HepG2 (cell line): ENCODE results near the gene FGGY. TPM values are rescaled to one million over a fixed set of nuclear protein-coding genes. Genes with fewer than 3 reads are reported as not detected.

Source experiments
- EP300 ChIP-seq, 3 experiments: sonication (generic) in 1 of 3; formaldehyde crosslinking in 1 of 3; IDR thresholded peaks; 2 replicates each; pipeline versions ENCODE4 v1.5.1 to v1.6.1; 2011 to 2020; ENCODE audit warnings: low read depth in 2 of 3, low read length in 2 of 3, borderline replicate concordance in 1 of 3, improper control_type of control experiment in 1 of 3, mild to moderate bottlenecking in 1 of 3, missing genetic modification reagents in 1 of 3, moderate library complexity in 1 of 3
- FOXK1 ChIP-seq: sonication (generic); formaldehyde crosslinking; IDR thresholded peaks from 2 replicates; pipeline ENCODE4 v1.4.0; 2020; ENCODE audit warnings: low read depth, missing genetic modification reagents, borderline replicate concordance
- NFIC ChIP-seq: IDR thresholded peaks from 2 replicates; pipeline ENCODE4 v1.6.1; 2012; ENCODE audit warnings: mild to moderate bottlenecking, low read length, inconsistent platforms
- TOE1 ChIP-seq: sonication (generic); formaldehyde crosslinking; IDR thresholded peaks from 2 replicates; pipeline ENCODE4 v1.4.0; 2020; ENCODE audit warnings: mild to moderate bottlenecking, missing genetic modification reagents
- TRIM24 ChIP-seq: sonication (generic); formaldehyde crosslinking; IDR thresholded peaks from 2 replicates; pipeline ENCODE4 v1.8.0; 2022; ENCODE audit warnings: mild to moderate bottlenecking, missing genetic modification reagents
- ZFP62 ChIP-seq: sonication (generic); formaldehyde crosslinking; IDR thresholded peaks from 2 replicates; pipeline ENCODE4 v1.4.0; 2020; ENCODE audit warnings: missing genetic modification reagents
- ZNF232 ChIP-seq: sonication (generic); formaldehyde crosslinking; IDR thresholded peaks from 2 replicates; pipeline ENCODE4 v1.4.0; 2020; ENCODE audit warnings: missing genetic modification reagents, borderline replicate concordance
- ZNF652 ChIP-seq: IDR thresholded peaks from 2 replicates; pipeline ENCODE4 v1.6.1; 2016; ENCODE audit warnings: low read depth, borderline replicate concordance
- polyA plus RNA-seq, 8 experiments: library from polyadenylated mRNA; depleted of rRNA in 3 of 8; stranded (reverse) in 7 of 8; unstranded in 1 of 8; fragments of >200 nt; fragmentation: Illumina TruSeq in 4 of 8; extraction: Trizol in 4 of 8; gene quantifications; 2 replicates each; pipeline versions ENCODE4 v1.2.1 to v1.2.3, GENCODE V29; 2011 to 2016; ENCODE audit warnings: low read depth in 4 of 8, missing spikeins in 1 of 8, mixed read lengths in 1 of 8; ENCODE audit not compliant: insufficient read depth in 1 of 8
- total RNA-seq, 5 experiments: library from RNA; depleted of rRNA; stranded (reverse); fragments of >200 nt; fragmentation: Illumina TruSeq; extraction: Trizol; gene quantifications; 2 replicates each; pipeline ENCODE4 v1.2.3, GENCODE V29; 2016; ENCODE audit warnings: low read depth in 1 of 5
- TF ChIP-seq, protein P1 (sequence below): sonication (generic); formaldehyde crosslinking; IDR thresholded peaks from 2 replicates; pipeline ENCODE4 v1.8.1; 2023; ENCODE audit warnings: missing genetic modification reagents, mild to moderate bottlenecking, borderline replicate concordance
- TF ChIP-seq, protein P2 (sequence below): sonication (generic); formaldehyde crosslinking; IDR thresholded peaks from 2 replicates; pipeline ENCODE4 v1.8.0; 2022; ENCODE audit warnings: mild to moderate bottlenecking, missing genetic modification reagents
- TF ChIP-seq, protein P3 (sequence below): sonication (generic); formaldehyde crosslinking; conservative IDR thresholded peaks from 2 replicates; pipeline ENCODE4 v1.4.0; 2020; ENCODE audit warnings: missing genetic modification reagents
- TF ChIP-seq, protein P4 (sequence below): IDR thresholded peaks from 2 replicates; pipeline ENCODE4 v1.6.1; 2018; ENCODE audit warnings: missing genetic modification reagents
- TF ChIP-seq, protein P5 (sequence below): sonication (generic); formaldehyde crosslinking; IDR thresholded peaks from 2 replicates; pipeline ENCODE4 v1.4.0; 2020; ENCODE audit warnings: missing genetic modification reagents
- TF ChIP-seq, protein P6 (sequence below): sonication (generic); formaldehyde crosslinking; conservative IDR thresholded peaks from 2 replicates; pipeline ENCODE4 v1.4.0; 2020; ENCODE audit warnings: mild to moderate bottlenecking, missing genetic modification reagents, moderate library complexity

FGGY gene
- total and polyA plus RNA-seq, 2 of the 13 experiments (the other 11 are each of a cell fraction or from before 2014, with no cell fraction given) = 15.7 to 27.5 TPM

DNA sequence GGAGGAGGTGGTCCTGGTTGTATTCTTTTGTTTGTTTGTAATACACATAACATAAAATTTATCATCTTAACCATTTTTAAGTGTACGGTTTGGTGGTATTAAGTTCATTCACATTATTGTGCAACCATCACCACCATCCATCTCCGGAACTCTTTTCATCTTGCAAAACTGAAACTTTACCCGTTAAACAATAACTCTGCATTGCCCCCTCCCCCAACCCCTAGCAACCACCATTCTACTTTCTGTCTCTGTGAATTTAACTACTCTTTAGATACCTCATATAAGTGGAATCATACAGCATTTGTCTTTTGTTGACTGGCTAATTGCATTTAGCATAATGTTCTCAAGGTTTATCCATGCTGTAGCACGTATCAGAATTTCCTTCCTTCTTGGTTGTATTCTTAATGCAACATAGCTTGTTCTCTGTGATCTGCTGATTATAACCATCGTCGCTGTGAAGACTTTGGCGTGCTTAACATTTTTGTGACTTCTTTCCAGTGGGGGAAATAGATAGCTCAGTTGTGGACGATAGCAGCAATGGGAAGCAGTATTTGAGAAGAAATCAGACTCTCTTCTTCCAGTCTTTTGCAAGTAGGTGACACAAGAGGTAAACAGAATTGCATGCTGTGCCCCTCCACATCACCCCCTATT is 400.4 kb downstream of the FGGY start (continued):
- TF ChIP-seq, protein P1, sequence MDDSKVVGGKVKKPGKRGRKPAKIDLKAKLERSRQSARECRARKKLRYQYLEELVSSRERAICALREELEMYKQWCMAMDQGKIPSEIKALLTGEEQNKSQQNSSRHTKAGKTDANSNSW (CRISPR knock-in tag) = no peak
- TF ChIP-seq NFIC (0 out of 2 replicates have a peak, but pooled peaks have one; percentile 50), ZNF232 (CRISPR knock-in tag) (no peak), ZFP62 (no peak), TOE1 (no peak), FOXK1 (CRISPR knock-in tag) (0 out of 2 replicates have a peak, but pooled peaks have one; percentile 29), TRIM24 (CRISPR knock-in tag) (peak; percentile 59; the same call in 1 of the 2 replicates), ZNF652 (CRISPR knock-in tag) (peak; percentile 14; the same call in 1 of the 2 replicates), EP300 (IDR thresholded peaks at IDR 0.05; ENCODE audit: low read depth in 2 of 2, low read length in 2 of 2) (peak in 1 of 2 experiments; percentile 82; a peak in 2 of 4 replicates), EP300 (CRISPR knock-in tag; IDR thresholded peaks at IDR 0.05; ENCODE audit: borderline replicate concordance) (peak; percentile 14; the same call in 1 of the 2 replicates)
- TF ChIP-seq, protein P2, sequence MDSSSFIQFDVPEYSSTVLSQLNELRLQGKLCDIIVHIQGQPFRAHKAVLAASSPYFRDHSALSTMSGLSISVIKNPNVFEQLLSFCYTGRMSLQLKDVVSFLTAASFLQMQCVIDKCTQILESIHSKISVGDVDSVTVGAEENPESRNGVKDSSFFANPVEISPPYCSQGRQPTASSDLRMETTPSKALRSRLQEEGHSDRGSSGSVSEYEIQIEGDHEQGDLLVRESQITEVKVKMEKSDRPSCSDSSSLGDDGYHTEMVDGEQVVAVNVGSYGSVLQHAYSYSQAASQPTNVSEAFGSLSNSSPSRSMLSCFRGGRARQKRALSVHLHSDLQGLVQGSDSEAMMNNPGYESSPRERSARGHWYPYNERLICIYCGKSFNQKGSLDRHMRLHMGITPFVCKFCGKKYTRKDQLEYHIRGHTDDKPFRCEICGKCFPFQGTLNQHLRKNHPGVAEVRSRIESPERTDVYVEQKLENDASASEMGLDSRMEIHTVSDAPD (CRISPR knock-in tag) = 0 out of 2 replicates have a peak, but pooled peaks have one; percentile 10
- TF ChIP-seq, protein P3, sequence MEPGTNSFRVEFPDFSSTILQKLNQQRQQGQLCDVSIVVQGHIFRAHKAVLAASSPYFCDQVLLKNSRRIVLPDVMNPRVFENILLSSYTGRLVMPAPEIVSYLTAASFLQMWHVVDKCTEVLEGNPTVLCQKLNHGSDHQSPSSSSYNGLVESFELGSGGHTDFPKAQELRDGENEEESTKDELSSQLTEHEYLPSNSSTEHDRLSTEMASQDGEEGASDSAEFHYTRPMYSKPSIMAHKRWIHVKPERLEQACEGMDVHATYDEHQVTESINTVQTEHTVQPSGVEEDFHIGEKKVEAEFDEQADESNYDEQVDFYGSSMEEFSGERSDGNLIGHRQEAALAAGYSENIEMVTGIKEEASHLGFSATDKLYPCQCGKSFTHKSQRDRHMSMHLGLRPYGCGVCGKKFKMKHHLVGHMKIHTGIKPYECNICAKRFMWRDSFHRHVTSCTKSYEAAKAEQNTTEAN (CRISPR knock-in tag) = 0 out of 2 replicates have a peak, but pooled peaks have one; percentile 18
- TF ChIP-seq, protein P4, sequence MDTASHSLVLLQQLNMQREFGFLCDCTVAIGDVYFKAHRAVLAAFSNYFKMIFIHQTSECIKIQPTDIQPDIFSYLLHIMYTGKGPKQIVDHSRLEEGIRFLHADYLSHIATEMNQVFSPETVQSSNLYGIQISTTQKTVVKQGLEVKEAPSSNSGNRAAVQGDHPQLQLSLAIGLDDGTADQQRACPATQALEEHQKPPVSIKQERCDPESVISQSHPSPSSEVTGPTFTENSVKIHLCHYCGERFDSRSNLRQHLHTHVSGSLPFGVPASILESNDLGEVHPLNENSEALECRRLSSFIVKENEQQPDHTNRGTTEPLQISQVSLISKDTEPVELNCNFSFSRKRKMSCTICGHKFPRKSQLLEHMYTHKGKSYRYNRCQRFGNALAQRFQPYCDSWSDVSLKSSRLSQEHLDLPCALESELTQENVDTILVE = 0 out of 2 replicates have a peak, but pooled peaks have one; percentile 37
- TF ChIP-seq, protein P5, sequence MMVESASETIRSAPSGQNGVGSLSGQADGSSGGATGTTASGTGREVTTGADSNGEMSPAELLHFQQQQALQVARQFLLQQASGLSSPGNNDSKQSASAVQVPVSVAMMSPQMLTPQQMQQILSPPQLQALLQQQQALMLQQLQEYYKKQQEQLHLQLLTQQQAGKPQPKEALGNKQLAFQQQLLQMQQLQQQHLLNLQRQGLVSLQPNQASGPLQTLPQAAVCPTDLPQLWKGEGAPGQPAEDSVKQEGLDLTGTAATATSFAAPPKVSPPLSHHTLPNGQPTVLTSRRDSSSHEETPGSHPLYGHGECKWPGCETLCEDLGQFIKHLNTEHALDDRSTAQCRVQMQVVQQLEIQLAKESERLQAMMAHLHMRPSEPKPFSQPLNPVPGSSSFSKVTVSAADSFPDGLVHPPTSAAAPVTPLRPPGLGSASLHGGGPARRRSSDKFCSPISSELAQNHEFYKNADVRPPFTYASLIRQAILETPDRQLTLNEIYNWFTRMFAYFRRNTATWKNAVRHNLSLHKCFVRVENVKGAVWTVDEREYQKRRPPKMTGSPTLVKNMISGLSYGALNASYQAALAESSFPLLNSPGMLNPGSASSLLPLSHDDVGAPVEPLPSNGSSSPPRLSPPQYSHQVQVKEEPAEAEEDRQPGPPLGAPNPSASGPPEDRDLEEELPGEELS (CRISPR knock-in tag) = peak; percentile 44; the same call in 1 of the 2 replicates
- TF ChIP-seq, protein P6, sequence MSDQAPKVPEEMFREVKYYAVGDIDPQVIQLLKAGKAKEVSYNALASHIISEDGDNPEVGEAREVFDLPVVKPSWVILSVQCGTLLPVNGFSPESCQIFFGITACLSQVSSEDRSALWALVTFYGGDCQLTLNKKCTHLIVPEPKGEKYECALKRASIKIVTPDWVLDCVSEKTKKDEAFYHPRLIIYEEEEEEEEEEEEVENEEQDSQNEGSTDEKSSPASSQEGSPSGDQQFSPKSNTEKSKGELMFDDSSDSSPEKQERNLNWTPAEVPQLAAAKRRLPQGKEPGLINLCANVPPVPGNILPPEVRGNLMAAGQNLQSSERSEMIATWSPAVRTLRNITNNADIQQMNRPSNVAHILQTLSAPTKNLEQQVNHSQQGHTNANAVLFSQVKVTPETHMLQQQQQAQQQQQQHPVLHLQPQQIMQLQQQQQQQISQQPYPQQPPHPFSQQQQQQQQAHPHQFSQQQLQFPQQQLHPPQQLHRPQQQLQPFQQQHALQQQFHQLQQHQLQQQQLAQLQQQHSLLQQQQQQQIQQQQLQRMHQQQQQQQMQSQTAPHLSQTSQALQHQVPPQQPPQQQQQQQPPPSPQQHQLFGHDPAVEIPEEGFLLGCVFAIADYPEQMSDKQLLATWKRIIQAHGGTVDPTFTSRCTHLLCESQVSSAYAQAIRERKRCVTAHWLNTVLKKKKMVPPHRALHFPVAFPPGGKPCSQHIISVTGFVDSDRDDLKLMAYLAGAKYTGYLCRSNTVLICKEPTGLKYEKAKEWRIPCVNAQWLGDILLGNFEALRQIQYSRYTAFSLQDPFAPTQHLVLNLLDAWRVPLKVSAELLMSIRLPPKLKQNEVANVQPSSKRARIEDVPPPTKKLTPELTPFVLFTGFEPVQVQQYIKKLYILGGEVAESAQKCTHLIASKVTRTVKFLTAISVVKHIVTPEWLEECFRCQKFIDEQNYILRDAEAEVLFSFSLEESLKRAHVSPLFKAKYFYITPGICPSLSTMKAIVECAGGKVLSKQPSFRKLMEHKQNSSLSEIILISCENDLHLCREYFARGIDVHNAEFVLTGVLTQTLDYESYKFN (CRISPR knock-in tag) = peak; percentile 64
